Measurements from ENCODE around the gene TRERF1. TPM values are rescaled to one million over a fixed set of nuclear protein-coding genes. Genes with fewer than 3 reads are reported as not detected.

TRERF1 gene
- polyA plus RNA-seq, 1 donor (not counting 4 experiments of a cell fraction or from before 2014, with no cell fraction given) = 4.8 TPM

- Histone ChIP-seq H3K27ac (ENCODE audit: control insufficient read depth, insufficient read depth, low read length) (no peak overlapping the region), H4K20me1 (ENCODE audit: control insufficient read depth, extremely low read depth, insufficient read depth, low read length) (no peaks in the 10 kb centered on the region), H2AFZ (ENCODE audit: control insufficient read depth, low read length) (no peak overlapping the region), H3K4me1 (ENCODE audit: control insufficient read depth, extremely low read depth, insufficient read depth, low read length) (peaks cover 12% of the 10 kb centered on the region), H3K36me3 (ENCODE audit: control insufficient read depth in 2 of 2, extremely low read depth in 1 of 2, insufficient read depth in 2 of 2, low read length in 2 of 2) (no peaks in the 10 kb centered on the region), H3K9ac (ENCODE audit: control insufficient read depth, extremely low read depth, insufficient read depth, low read length) (no peak overlapping the region), H3K4me3 (ENCODE audit: control insufficient read depth in 2 of 3, extremely low read depth in 1 of 3, insufficient read depth in 2 of 3, low read depth in 1 of 3, low read length in 3 of 3) (no peak overlapping the region), H3K79me2 (ENCODE audit: control insufficient read depth, insufficient read depth, low read length) (no peaks in the 10 kb centered on the region), H3K4me2 (ENCODE audit: control insufficient read depth, extremely low read depth, insufficient read depth, low read depth, low read length) (no peak overlapping the region), H3K9me1 (ENCODE audit: control insufficient read depth, extremely low read depth, insufficient read depth, low read length) (peaks cover 2% of the 10 kb centered on the region), H3K27me3 (ENCODE audit: control insufficient read depth, extremely low read depth, insufficient read depth, low read length) (no peaks in the 10 kb centered on the region), H3K9me3 (ENCODE audit: control insufficient read depth, low read depth, low read length) (no peaks in the 10 kb centered on the region)
- TF ChIP-seq EZH2 (IDR thresholded peaks at IDR 0.05; ENCODE audit: low read length) (no peak), CTCF (optimal IDR thresholded peaks at IDR 0.05 in 1 of 3, IDR thresholded peaks at IDR 0.05 in 1 of 3, conservative IDR thresholded peaks at IDR 0.05 in 1 of 3; ENCODE audit: extremely low read depth in 1 of 3, insufficient read depth in 2 of 3, low read length in 3 of 3) (no peak)
- dilution Hi-C loops (cut with MboI; ENCODE audit: extremely low pct_ligation_motif_present, low sequenced_read_pairs) = no loop called here
- FAIRE-seq (no peak), DNase-seq (ENCODE audit: low read depth, low spot score) (no peak)
Observed at GRCh38 chr6:42188406-42188805, 263.3 kb downstream of the TRERF1 start.

- TF ChIP-seq EZH2 (IDR thresholded peaks at IDR 0.05; ENCODE audit: low read length) (no peak), CTCF (optimal IDR thresholded peaks at IDR 0.05 in 1 of 3, IDR thresholded peaks at IDR 0.05 in 1 of 3, conservative IDR thresholded peaks at IDR 0.05 in 1 of 3; ENCODE audit: extremely low read depth in 1 of 3, insufficient read depth in 2 of 3, low read length in 3 of 3) (no peak)
- no peaks in the 10 kb centered on the region for H3K4me1 ChIP-seq (ENCODE audit: control insufficient read depth, extremely low read depth, insufficient read depth, low read length)
- dilution Hi-C loops (cut with MboI; ENCODE audit: extremely low pct_ligation_motif_present, low sequenced_read_pairs) = no loop called here
- no peak for DNase-seq (ENCODE audit: low read depth, low spot score)
- no peak overlapping the region for H2AFZ ChIP-seq (ENCODE audit: control insufficient read depth, low read length)
- H3K4me2 ChIP-seq (ENCODE audit: control insufficient read depth, extremely low read depth, insufficient read depth, low read depth, low read length) = no peak overlapping the region
- H3K79me2 ChIP-seq (ENCODE audit: control insufficient read depth, insufficient read depth, low read length) = no peaks in the 10 kb centered on the region
- FAIRE-seq = no peak
- H3K9me3 ChIP-seq (ENCODE audit: control insufficient read depth, low read depth, low read length) = no peaks in the 10 kb centered on the region
- no peak overlapping the region for H3K4me3 ChIP-seq (ENCODE audit: control insufficient read depth in 2 of 3, extremely low read depth in 1 of 3, insufficient read depth in 2 of 3, low read depth in 1 of 3, low read length in 3 of 3)
- H3K9me1 ChIP-seq (ENCODE audit: control insufficient read depth, extremely low read depth, insufficient read depth, low read length) = no peaks in the 10 kb centered on the region
- H4K20me1 ChIP-seq (ENCODE audit: control insufficient read depth, extremely low read depth, insufficient read depth, low read length) = no peaks in the 10 kb centered on the region
- H3K36me3 ChIP-seq (ENCODE audit: control insufficient read depth in 2 of 2, extremely low read depth in 1 of 2, insufficient read depth in 2 of 2, low read length in 2 of 2) = no peaks in the 10 kb centered on the region
- no peak overlapping the region for H3K9ac ChIP-seq (ENCODE audit: control insufficient read depth, extremely low read depth, insufficient read depth, low read length)
- H3K27me3 ChIP-seq (ENCODE audit: control insufficient read depth, extremely low read depth, insufficient read depth, low read length) = no peaks in the 10 kb centered on the region
- no peak overlapping the region for H3K27ac ChIP-seq (ENCODE audit: control insufficient read depth, insufficient read depth, low read length)
Observed at GRCh38 chr6:42185597-42185996, 266.1 kb downstream of the TRERF1 start.

All from keratinocyte (primary cell).